ENCODE data around the gene NFXL1.

DNA sequence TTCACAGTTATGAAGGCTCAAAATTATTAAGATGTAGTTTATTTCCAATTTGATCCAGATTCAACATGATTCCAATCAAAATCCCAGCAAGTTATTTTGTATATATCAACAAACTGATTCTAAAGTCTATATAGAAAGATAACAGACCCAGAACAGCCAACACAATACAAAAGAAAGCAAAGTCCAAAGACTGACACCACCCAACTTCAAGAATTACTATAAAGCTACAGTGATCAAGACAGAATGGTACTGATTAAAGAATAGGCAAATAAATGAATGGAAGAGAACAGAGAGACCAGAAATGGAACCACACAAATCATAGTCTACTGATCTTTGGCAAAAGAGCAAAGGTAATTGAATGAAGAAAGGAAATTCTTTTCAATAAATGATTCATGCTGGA lies 34.9 kb downstream of the NFXL1 start:
- TF ChIP-seq, protein P1, sequence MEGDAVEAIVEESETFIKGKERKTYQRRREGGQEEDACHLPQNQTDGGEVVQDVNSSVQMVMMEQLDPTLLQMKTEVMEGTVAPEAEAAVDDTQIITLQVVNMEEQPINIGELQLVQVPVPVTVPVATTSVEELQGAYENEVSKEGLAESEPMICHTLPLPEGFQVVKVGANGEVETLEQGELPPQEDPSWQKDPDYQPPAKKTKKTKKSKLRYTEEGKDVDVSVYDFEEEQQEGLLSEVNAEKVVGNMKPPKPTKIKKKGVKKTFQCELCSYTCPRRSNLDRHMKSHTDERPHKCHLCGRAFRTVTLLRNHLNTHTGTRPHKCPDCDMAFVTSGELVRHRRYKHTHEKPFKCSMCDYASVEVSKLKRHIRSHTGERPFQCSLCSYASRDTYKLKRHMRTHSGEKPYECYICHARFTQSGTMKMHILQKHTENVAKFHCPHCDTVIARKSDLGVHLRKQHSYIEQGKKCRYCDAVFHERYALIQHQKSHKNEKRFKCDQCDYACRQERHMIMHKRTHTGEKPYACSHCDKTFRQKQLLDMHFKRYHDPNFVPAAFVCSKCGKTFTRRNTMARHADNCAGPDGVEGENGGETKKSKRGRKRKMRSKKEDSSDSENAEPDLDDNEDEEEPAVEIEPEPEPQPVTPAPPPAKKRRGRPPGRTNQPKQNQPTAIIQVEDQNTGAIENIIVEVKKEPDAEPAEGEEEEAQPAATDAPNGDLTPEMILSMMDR (IDR thresholded peaks at IDR 0.05; ENCODE audit: low read depth, low read length, poor library complexity, severe bottlenecking), result no peak
- TF ChIP-seq EZH2phosphoT487 (IDR thresholded peaks at IDR 0.05; ENCODE audit: borderline replicate concordance, low read length), result no peak

Data from DOHH2 (cell line).